NCI-H2029 (cell line): ENCODE data around the gene MRPS27.
"Not testable (repeated sequence)": the region's sequence is repeated elsewhere in the genome, so short reads cannot be mapped to it uniquely, and the experiment has no call there.

Experiments
- DNase-seq: peaks from one replicate; lab custom pipeline; 2025; lab: John Stamatoyannopoulos, UW

The MRPS27 gene

GRCh38 chr5:72202331-72202825 lies 117.7 kb downstream of the MRPS27 start:
- DNase-seq: no peak

DNA sequence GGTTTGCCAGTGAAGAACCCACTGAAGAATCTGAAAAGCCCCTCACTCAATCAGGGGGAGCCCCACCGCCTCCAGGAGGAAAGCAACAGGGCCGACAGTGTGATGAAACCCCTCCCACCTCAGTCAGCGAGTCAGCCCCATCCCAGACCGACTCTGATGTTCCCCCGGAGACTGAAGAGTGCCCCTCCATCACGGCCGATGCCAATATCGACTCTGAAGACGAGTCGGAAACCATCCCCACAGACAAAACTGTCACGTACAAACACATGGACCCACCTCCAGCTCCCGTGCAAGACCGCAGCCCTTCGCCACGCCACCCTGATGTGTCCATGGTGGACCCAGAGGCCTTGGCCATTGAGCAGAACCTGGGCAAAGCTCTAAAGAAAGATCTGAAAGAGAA lies 120.4 kb downstream of the MRPS27 start:
- no peak for DNase-seq

GRCh38 chr5:72197393-72197792 lies 122.6 kb downstream of the MRPS27 start:
- no peak for DNase-seq

GRCh38 chr5:72195581-72195980 lies 124.5 kb downstream of the MRPS27 start:
- no peak for DNase-seq

GRCh38 chr5:72194846-72195245 lies 125.2 kb downstream of the MRPS27 start:
- no peak for DNase-seq

- no peak for DNase-seq
Measured at GRCh38 chr5:72191404-72191803, 128.6 kb downstream of the MRPS27 start.

- no peak for DNase-seq
Measured at GRCh38 chr5:72189146-72189545, 130.9 kb downstream of the MRPS27 start.

DNA sequence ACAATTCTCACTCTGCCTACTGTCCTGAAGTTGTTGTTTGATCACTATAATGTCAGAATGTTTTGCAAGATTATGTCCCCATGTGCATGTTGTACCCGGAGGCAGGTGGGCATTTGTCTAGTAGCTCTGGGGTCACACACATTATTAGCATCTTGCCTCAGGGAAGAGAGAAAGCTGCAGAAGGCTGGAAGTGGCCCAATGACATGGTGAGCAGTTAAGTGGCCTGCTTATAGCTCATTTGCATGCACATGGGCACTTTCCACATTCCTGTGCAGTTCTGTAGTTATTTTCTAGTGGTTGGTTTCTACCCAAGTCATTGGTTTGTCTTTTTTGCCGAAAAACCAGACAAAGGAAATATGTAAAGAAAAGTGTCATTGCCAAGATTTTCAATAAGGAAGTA lies 131.9 kb downstream of the MRPS27 start:
- DNase-seq: no peak

DNA sequence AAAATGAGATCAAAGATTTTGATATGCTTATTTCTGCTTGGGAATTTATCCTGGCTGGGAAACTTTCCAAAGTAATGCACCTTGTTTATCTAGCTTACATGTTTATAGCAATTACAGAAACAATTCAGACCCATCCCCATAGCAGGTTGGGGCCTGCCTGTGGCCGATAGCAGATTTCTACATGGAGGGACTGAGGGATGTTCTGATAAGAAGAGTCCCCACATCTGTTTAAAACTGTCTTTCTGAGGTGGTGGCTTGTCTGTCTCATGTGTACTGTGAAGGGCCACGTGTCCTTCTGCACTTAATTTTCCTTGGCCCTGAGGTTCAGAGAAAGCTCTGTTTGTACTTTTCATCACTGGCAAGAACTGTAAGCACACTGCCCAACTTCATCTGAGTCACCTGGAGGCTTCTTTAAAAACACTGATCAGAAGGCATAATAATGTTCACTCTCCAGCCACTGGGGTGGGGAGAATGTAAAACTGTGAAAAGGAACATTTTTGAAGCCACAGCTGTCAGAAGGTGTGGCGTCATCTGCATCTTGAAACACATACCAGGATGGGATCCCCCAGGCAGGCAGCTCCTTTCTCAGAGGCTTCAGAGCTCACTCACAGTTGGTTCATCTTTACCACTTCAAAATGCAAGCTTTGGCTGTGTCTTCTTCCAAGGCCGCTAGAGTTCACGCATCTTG lies 132.5 kb downstream of the MRPS27 start:
- no peak for DNase-seq

DNA sequence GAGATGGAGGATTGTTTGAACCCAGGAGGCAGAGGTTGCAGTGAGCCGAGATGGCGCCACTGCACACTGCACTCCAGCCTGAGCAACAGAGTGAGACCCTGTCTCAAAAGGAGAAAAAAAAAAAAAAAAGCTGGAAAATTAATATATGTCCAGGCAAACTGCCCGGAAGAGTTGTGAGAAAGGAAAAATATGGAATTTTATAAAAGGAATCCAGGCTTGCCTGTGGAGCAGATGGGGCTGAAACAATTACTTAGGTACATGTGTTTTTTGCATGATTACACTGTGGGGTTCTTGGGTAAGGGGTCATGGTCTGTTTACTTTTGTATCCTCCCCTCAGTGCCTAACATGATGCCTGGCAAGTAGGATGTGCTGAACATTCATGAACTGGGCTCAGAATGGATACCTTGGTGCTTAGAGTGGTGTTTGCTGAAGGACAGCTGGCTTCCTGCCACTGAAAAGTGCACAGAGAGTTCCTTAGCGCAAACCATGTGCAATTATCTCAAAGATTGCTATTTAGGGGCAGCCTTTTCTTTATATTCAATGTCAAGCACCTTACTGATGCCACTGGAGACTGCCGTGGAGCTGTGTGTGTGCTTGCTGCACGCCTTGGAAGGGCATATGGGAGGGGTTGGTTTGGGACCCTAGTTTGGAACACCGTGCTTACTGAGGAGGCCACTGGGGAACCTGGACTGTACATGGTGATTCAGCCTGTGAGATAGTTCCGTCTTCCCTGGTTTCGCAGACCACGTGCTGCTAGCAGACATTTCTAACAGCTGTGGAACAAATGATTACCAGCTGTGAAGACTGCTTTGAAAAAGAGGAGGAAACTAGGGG lies 134.3 kb downstream of the MRPS27 start:
- DNase-seq: no peak

GRCh38 chr5:72184408-72184807 lies 135.6 kb downstream of the MRPS27 start:
- no peak for DNase-seq

DNA sequence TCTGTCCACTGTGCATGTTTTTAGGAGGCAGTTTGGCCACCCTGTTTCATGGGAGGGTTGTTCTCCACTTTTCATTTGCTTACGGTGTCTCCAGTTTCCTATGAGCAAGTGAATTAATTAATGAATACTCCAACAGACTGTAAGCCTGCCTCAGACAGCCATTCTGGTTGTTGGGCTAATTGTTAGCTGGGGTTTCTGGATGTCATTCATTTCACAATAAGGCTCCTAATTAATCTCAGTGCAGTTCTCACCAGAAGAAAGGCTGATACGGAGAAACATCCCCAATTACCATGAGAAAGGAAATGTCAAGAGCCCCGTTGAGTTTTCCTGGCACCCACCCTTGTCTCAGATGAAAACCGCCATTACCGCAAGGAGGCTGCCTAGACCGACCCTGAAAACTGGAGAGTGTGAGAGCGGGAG lies 136.9 kb downstream of the MRPS27 start:
- no peak for DNase-seq

- DNase-seq: no peak
Measured at GRCh38 chr5:72182686-72183085, 137.4 kb downstream of the MRPS27 start.

DNA sequence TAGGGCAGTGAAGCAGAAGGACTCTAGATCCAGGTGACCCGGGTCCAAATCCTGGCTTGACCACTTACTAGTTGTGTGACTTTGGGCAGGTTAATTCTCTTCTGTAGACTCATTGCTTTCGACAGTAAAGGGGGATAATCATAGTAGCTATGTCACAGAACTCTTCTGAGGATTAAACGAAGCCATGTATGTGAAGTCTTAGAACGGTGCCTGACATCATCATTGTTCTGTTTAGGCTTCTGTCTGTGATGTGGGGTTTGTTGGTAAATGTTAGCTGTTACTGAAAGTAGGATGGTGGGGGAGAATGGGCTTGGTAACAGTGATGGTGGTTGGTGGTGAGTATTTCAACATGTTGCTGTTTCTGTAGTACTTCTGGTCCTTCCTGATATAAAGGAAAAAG lies 139.1 kb downstream of the MRPS27 start:
- no peak for DNase-seq

- DNase-seq: no peak
Measured at GRCh38 chr5:72179816-72180440, 140.1 kb downstream of the MRPS27 start.

DNA sequence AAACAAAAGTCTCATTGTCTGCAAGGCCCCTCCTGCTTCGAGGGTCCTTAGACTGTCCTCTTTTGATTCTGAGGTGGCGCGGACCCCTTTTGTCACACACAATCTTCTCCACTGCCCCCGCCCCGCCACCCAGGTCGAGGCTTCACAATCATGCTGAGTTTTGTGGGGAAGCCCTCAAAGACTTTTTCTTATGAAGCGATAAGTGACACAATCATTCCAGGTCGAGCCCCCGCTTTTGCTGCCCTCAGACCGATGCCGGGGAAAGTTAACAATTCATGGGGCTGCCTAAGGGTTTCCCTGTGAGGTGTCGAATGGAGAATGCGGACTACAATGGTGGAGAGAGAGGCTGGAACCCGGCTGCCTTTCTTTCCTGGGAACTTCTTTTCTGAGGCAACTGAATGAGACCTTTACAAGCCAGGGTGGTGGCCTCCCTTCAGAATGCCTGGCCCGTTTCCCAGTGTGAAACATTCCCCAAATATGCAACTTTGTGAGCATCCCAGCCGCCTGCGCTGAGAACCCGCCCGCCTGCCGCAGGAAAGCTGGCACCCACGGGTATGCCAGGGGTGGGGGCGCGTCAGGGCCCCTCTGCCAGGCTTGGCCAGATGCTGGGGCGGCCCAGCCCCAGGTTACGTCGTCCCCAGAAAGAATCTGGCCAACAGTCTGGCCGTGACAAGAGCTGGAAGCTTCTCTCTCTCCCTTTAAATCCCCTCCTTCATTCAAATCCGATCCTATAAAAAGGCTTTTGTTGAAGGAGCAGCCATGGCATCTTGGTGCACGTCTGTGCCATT lies 140.8 kb downstream of the MRPS27 start:
- no peak for DNase-seq

DNA sequence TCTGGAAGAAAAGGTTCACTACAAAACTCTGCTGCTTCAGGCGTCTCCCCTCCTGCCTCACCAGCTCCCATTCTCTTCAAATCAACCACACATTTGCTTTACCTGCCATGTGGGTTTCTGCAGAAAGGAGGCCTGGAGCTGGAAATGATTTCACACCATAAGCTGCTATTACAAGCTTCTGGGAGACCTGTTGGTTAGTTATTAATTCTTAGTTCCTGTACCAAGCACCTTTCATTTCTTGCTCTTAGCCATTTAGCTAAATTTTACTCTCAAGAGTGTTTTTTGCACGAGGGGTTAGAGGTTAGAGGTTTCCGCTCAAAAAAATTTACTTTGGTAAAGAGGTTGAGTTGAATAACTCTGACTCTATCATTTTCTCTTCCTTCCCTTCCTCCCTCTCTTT lies 142.5 kb downstream of the MRPS27 start:
- DNase-seq: no peak

GRCh38 chr5:72172786-72173185 lies 147.3 kb downstream of the MRPS27 start:
- no peak for DNase-seq

DNA sequence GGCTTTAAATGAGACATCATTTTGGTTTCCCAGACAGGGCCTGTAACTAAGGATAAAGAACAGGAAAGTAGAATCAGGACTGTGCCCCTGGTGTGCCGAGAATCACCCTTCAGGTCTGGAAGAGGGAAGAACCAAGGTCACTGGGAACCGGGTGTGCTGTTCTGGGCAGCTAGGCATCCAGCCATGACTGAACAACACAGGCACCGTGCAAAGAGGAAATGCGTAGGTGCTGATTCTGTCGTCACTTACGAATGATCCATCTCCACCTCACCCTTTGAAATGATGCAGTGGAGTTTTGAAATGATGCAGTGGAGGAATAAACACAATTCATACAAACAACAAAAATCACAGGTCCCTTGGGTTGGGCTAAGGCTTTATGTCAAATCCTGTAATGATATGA lies 148.4 kb downstream of the MRPS27 start:
- no peak for DNase-seq

DNA sequence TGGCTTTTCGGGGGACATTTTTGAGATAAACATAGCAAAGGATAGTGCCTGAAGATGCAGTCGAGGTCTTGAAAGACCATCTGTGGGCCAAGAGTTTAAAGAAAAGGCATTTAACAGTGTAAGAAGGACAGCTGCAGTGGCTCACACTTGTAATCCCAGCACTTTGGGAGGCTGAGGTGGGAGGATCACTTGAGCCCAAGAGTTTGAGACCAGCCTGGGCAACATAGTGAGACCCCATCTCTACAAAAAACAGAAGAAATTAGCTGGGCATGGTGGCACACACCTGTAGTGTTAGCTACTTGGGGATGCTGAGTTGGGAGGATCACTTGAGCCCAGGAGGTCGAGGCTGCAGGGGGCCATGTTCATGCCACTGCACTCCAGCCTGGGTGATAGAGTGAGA lies 148.9 kb downstream of the MRPS27 start:
- not testable (repeated sequence) for DNase-seq

GRCh38 chr5:72170101-72170500 lies 149.9 kb downstream of the MRPS27 start:
- no peak for DNase-seq
